HG02588 (cell line): ENCODE measurements around the gene CSNK1A1.
"Not testable (repeated sequence)": the region's sequence is repeated elsewhere in the genome, so short reads cannot be mapped to it uniquely, and the experiment has no call there.

ENCODE experiments used
- ATAC-seq: cut with Tn5 transposase; IDR thresholded peaks from one replicate; pipeline ENCODE4 v1.9.1; 2021; ENCODE audit warnings: mild to moderate bottlenecking, moderate library complexity; ENCODE audit not compliant: unreplicated experiment

Gene CSNK1A1

GRCh38 chr5:149551227-149552037, at the start of gene CSNK1A1:
Gene CSNK1A1, minus strand, starts transcription at chr5:149551439. Its CDS starts 475 bp downstream, at chr5:149550964.
- peak; percentile 88 for ATAC-seq

- ATAC-seq = no peak
These were observed 49.7 kb upstream of the CSNK1A1 start for GRCh38 chr5:149600932-149601331.

DNA sequence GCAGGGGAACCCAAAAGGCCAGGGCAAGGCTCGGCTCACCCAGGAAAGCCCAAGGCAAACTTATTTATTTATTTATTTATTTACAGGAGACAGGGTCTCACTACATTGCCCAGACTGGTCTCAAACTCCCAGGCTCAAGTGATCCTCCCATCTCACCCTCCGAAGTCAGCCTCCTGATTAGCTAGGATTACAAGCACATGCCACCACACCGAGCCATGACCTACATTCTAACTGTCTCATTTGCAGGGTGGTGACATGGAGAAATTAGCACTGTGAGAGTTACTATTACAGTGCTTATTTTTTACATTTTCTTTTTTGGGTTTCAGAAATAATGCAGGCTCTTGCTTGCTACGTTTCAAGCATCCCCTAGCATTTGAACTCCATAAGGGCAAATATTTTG, 48.1 kb upstream of the CSNK1A1 start:
- ATAC-seq = no peak

GRCh38 chr5:149598966-149599365, 47.7 kb upstream of the CSNK1A1 start:
- no peak for ATAC-seq

DNA sequence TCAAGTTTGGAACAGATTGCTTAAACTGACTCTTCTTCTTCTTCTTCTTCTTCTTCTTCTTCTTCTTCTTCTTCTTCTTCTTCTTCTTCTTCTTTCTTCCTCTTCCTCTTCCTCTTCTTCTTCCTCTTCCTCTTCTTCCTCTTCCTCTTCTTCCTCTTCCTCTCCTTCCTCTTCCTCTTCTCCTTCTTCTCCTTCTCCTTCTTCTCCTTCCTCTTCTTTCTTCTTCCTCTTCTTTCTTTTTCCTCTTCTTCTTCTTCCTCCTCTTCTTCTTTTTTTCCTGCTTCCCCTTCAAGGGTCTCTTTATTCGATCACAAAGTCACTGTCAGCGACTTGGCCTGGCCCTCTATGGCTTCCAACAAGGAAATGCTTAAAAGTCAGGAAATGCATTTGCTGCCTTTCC, 47.0 kb upstream of the CSNK1A1 start:
- not testable (repeated sequence) for ATAC-seq

DNA sequence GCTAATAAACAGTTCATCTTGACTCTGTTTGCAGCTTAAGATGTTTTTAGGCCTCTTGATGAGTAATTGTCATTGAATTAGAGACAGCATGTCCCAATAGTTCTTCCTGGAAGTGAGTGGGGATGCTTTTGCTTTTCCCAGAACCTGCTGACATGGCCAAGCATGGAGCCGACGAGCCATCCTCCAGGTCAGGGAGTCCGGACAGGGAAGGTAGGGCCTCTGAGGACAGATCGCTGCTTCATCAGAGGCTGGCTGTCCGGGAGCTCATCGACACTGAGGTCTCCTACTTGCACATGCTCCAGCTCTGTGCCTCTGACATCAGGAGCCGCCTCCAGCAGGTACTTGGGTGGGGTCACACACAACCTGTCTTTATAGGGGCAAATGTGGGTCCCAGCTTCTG, 46.4 kb upstream of the CSNK1A1 start:
- no peak for ATAC-seq

DNA sequence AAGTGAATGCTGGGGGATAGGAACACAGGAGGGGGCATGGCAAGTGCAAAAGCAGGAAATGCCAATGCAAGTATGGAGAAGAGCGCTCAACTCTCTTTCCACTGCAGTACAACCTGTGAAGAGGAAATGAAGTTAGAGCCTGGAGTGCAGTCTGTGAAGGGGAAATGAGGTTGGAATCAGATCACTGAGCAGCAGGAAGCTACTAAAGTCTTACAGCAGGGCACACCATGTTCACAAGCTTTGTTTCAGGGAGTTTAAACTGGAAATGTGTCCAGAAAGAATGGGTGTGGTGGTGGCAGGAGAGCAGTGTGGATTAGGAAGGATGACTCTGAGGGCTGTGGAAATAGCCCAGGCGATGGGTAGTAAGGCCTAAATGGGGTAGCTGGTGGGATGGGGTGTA, 45.5 kb upstream of the CSNK1A1 start:
- no peak for ATAC-seq

DNA sequence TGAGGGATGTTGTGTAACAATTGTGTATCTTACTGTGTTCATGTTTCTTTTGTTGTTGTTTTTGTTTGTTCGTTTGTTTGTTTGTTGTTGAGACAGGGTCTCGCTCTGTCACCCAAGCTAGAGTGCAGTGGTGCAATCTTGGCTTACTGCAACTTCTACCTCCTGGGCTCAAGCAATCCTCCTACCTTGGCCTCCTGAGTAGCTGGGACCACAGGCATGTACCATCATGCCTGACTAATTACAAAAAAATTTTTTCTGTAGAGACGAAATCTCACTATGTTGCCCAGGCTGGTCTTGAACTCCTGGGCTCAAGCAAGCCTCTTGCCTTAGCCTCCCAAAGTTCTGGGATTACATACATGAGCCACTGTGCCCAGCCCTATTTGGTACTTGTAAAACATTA, 43.9 kb upstream of the CSNK1A1 start:
- not testable (repeated sequence) for ATAC-seq

- no peak for ATAC-seq
These were observed 43.1 kb upstream of the CSNK1A1 start for GRCh38 chr5:149594206-149594895.

- no peak for ATAC-seq
These were observed 42.1 kb upstream of the CSNK1A1 start for GRCh38 chr5:149593370-149593769.

DNA sequence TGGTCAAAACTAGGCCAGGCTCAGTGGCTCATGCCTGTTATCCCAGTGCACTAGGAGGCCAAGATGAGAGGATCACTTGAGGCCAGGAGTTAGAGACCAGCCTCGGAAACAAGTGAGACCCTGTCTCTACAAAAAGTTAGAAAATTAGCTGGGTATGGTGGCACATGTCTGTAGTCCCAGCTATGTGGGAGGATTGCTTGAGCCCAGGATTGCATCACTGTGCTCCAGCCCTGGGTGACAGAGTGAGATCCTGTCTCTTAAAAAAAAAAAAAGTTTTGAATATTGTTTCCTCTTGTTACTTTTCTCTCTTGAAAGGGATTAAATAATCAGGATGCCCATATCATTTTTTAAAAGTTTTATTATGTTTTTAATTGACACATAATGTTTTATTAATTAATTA, 37.7 kb upstream of the CSNK1A1 start:
- ATAC-seq = no peak

DNA sequence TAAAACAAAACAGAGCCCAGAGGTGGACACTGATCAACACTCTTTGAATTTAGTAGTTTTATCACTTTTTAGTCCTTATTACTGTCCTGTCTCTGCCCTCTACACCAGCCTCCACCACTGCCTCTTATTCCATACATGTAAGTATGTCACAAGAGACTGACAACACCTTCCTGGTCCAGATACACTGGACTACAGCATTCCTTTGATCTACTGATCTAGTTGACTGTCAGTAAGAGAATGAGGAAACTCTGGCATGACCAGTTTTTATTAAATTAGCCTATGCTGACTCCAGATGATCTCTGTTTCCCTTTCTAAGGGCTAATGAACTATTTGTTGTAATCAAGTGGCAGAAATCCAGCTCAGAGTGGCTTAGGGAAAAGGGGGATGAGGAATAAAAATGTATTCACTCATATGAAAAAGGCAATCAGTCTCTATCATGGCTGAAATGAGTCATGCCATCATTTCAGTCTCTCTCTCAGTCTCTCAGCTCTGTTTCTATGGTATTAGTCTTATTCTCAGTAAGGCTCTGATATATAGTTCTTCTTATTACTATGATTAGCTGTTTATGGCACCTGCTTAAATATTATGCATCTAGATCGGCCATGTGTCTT, 35.6 kb upstream of the CSNK1A1 start:
- ATAC-seq = no peak

DNA sequence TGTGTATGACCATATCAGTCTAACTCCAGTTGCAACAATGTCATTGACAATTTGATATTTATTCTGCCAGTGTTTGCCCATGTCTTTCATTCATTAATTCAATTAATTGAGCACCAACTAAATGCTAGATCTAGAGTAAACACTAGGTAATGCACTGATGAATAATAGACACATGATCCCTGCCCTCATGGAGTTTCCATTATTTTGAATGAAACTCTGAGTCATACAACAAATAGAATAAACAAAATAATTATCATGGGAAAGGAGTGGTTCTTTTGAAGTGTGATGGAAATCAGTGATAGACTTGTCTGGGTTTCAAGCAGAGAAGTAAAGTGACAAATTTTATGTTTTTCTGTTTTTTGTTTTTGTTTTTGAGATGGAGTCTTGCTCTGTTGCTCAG, 34.7 kb upstream of the CSNK1A1 start:
- no peak for ATAC-seq

- no peak for ATAC-seq
These were observed 32.9 kb upstream of the CSNK1A1 start for GRCh38 chr5:149584121-149584520.

GRCh38 chr5:149583394-149583793, 32.2 kb upstream of the CSNK1A1 start:
- no peak for ATAC-seq

DNA sequence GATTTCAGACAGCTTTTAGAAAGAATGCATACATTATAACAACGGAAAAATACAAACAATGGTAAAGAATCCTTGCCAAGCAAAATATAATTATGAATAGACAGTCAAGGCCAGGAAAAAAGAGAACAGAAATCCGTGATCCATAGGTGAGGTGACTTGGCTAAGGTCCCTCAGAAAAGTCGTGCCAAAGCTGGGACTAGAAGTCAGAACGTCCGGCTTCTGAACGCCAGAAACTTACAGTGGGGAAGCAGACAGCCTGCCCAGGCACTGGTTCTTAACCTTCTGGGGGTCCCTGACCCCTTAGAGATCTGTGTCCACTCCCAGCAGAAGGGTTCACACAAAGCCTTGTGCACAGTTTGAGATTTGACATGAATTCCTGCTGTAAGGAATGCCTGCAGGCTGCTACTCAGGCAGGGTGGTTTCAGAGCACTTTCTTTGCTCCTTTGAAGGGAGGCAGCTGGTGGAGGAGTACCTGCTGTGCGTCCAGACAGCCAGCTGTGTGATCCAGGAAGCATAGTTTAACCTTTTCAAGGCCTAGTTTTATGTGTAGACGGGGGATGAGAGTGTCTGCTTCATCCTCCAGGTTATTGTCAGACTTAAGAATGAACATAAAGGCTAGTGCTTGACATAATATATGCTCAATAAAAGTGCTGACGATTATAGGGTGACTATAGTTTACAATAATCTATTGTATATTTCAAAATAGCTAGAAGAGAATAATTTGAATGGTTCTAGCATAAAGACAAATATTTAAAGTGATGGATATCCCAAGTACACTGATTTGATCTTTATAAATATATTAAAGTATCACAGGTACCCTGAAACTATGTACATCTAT, 30.9 kb upstream of the CSNK1A1 start:
- ATAC-seq = no peak

GRCh38 chr5:149581192-149581861, 30.1 kb upstream of the CSNK1A1 start, which contains the start of gene ARHGEF37:
Gene ARHGEF37, plus strand, starts transcription at chr5:149581498. Its CDS starts 16,272 bp downstream, at chr5:149597770.
- no peak for ATAC-seq

GRCh38 chr5:149580808-149581191, 29.6 kb upstream of the CSNK1A1 start:
- no peak for ATAC-seq

DNA sequence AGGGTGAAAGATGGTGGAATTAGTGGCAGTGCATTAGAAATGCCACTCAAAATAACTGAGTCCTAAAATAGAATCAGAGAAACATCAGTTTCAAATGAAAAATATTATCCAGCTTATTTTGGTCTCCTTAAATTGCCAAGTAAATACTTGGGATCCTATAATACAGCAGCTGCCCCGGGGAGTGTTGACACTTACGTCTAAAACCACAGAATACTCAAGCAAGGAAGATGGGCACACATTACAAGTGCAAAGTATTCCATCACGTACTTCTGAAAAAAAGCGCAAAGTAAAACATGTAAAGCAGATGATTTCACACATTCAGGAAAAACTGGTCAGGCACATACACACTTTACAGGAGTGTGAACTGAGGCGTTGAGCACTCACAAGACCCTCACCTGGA, 27.7 kb upstream of the CSNK1A1 start:
- no peak for ATAC-seq

GRCh38 chr5:149576021-149576420, 24.8 kb upstream of the CSNK1A1 start:
- ATAC-seq = no peak
